Right lobe of liver (tissue), 6 donors: ENCODE measurements around the gene MRPS26. TPM values are rescaled to one million over a fixed set of nuclear protein-coding genes. Genes with fewer than 3 reads are reported as not detected.

Experiments
- ATAC-seq, 4 donors: fragments of 200-7000 bp; cut with Tn5 transposase; one replicate each; pipeline ENCODE4 v1.9.1; 2020; ENCODE audit warnings: mild to moderate bottlenecking in 4 of 4, moderate library complexity in 4 of 4
- DNase-seq, 3 donors: peaks; one replicate each; pipeline ENCODE4 v3.0.0-alpha.2; 2020
- H3K27ac ChIP-seq, 3 donors: fragments of 200-600 bp; one replicate each; pipeline ENCODE4 v1.8.0; 2022
- H3K27me3 ChIP-seq, 2 donors: fragments of 200-600 bp; one replicate each; pipeline ENCODE4 v1.8.0; 2022
- H3K36me3 ChIP-seq, 4 donors: fragments of 200-600 bp; sonication (generic) in 1 of 4; one replicate each; pipeline versions ENCODE4 v1.5.1 to v1.8.0; 2017 to 2022; ENCODE audit warnings: control low read depth in 1 of 4
- H3K4me1 ChIP-seq, 4 donors: fragments of 200-600 bp; sonication (generic) in 1 of 4; one replicate each; pipeline versions ENCODE4 v1.5.1 to v1.8.0; 2017 to 2022; ENCODE audit warnings: control low read depth in 1 of 4
- H3K4me3 ChIP-seq, 3 donors: fragments of 200-600 bp; one replicate each; pipeline ENCODE4 v1.8.0; 2022
- H3K9me3 ChIP-seq, 4 donors: fragments of 200-600 bp; sonication (generic) in 1 of 4; one replicate each; pipeline versions ENCODE4 v1.5.1 to v1.8.0; 2017 to 2022; ENCODE audit warnings: control low read depth in 1 of 4
- CTCF ChIP-seq, 4 donors: fragments of 200-600 bp in 3 of 4; fragments of 450-650 bp in 1 of 4; IDR thresholded peaks; one replicate each; pipeline versions ENCODE4 v1.5.1 to v1.8.0; 2016 to 2022; ENCODE audit warnings: antibody characterized with exemption in 4 of 4, mild to moderate bottlenecking in 2 of 4
- POLR2A ChIP-seq: fragments of 450-650 bp; IDR thresholded peaks from one replicate; pipeline ENCODE4 v1.6.1; 2017; ENCODE audit warnings: antibody characterized with exemption, mild to moderate bottlenecking
- WGBS: methylation state at CpG from one replicate; pipeline ENCODE4 v1.1.6; 2018; ENCODE audit warnings: low coverage, low lambda C conversion rate; ENCODE audit not compliant: insufficient coverage; ENCODE audit errors: missing lambda C conversion rate; 5-methylcytosine and 5-hydroxymethylcytosine counted together
- intact Hi-C, 2 donors: fragments of 100-400 bp; cut with DNase I; formaldehyde crosslinking; loops; one replicate each; pipeline versions ENCODE4 v1.11.2 to v1.14.1; 2022
- total RNA-seq, 6 experiments: library from RNA; depleted of rRNA in 2 of 6; stranded (reverse); fragments of >200 nt in 2 of 6; fragmentation: NEBNext Ultra II Directional in 3 of 6; extraction: Animal tissue kit (Norgen Biotek cat#: 25700) in 3 of 6; gene quantifications; one replicate each; pipeline versions ENCODE4 v1.1.0 to v1.2.4, GENCODE V29; 2016 to 2023
- donor health status: DM: no; HTN: yes; CAD: no.
- donor health status: DM: no; HTN: no; CAD: no.
- donor health status: DM: no; HTN: no; CAD: no.
- donor health status: DM: no; HTN: yes; CAD: no.
- donor health status: DM: no; HTN: yes; CAD: no.

Gene MRPS26
- total RNA-seq, 6 experiments from 2014 or later, result 27.8 to 59.1 (median 38.0) TPM

GRCh38 chr20:3085571-3086072 lies 39.8 kb downstream of the MRPS26 start:
- H3K27ac ChIP-seq, result no peak overlapping the region
- no peaks in the 10 kb centered on the region for H3K27me3 ChIP-seq
- DNase-seq, result no peak
- ATAC-seq, result no peak
- H3K4me1 ChIP-seq, result peaks cover 0 to 20% (median 4%) of the 10 kb centered on the region in 4 donors
- WGBS, result 100% methylated on average over 2 of the region's 8 CpGs
- intact Hi-C loops, result no loop called here
- TF ChIP-seq CTCF (IDR thresholded peaks at IDR 0.05) (no peak), POLR2A (no peak)
- H3K9me3 ChIP-seq, result no peaks in the 10 kb centered on the region
- H3K36me3 ChIP-seq, result no peaks in the 10 kb centered on the region
- H3K4me3 ChIP-seq, result no peak overlapping the region

DNA sequence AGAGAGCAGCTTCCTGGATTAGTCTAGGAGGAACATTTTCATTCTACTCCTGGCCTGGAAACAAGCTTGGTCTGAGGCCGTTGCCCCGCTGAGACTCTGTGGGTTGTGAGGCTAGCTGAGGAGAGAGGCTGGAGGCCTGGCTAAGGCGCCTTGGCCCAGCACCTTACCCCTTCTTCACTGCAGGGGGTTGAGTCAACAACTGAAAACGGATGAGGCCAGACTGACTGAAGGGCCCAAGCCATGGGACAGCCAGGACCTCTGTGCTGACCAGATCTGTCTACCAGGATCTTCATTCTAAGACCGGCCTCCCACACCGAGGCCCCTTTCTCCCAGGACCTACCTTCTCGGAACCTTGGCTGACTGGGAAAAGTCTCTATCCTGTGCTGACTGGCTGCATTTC lies 42.2 kb downstream of the MRPS26 start:
- ATAC-seq (no peak), DNase-seq (no peak)
- H3K4me3 ChIP-seq, result no peak overlapping the region
- H3K9me3 ChIP-seq, result no peaks in the 10 kb centered on the region
- H3K36me3 ChIP-seq, result no peaks in the 10 kb centered on the region
- intact Hi-C loops, result no loop called here
- TF ChIP-seq POLR2A (no peak), CTCF (IDR thresholded peaks at IDR 0.05) (no peak)
- peaks cover 0 to 4% (median 0%) of the 10 kb centered on the region in 4 donors for H3K4me1 ChIP-seq
- no CpG with 5 or more reads among the region's 7 CpGs for WGBS
- H3K27me3 ChIP-seq, result no peaks in the 10 kb centered on the region
- H3K27ac ChIP-seq, result no peak overlapping the region

DNA sequence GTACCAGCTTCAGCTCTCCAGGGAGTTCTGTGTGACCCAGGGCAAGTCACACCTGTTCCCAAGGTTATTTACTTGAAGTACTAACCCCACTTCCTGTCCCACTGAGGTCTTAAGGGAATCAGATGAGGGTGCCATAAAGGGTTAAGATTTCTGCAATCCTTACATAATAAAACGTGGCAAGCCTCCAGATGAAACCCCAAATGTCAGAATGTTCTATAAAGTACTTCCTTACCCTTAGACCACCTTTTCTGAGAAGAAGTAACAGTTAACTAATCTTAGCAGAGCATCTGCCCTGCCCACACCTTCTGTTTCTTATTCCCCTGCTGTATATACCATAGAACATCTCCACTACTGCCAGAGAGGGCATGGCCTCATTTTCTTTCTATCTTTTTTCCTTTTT lies 44.7 kb downstream of the MRPS26 start:
- ATAC-seq (no peak), DNase-seq (no peak)
- intact Hi-C loops, result no loop called here
- no peaks in the 10 kb centered on the region for H3K9me3 ChIP-seq
- H3K36me3 ChIP-seq, result no peaks in the 10 kb centered on the region
- 0% methylated on average over 1 of the region's 1 CpG for WGBS
- no peak for TF ChIP-seq POLR2A
- TF ChIP-seq CTCF (IDR thresholded peaks at IDR 0.05), result no peak
- H3K27ac ChIP-seq, result no peak overlapping the region
- no peaks in the 10 kb centered on the region for H3K4me1 ChIP-seq
- no peak overlapping the region for H3K4me3 ChIP-seq
- no peaks in the 10 kb centered on the region for H3K27me3 ChIP-seq

DNA sequence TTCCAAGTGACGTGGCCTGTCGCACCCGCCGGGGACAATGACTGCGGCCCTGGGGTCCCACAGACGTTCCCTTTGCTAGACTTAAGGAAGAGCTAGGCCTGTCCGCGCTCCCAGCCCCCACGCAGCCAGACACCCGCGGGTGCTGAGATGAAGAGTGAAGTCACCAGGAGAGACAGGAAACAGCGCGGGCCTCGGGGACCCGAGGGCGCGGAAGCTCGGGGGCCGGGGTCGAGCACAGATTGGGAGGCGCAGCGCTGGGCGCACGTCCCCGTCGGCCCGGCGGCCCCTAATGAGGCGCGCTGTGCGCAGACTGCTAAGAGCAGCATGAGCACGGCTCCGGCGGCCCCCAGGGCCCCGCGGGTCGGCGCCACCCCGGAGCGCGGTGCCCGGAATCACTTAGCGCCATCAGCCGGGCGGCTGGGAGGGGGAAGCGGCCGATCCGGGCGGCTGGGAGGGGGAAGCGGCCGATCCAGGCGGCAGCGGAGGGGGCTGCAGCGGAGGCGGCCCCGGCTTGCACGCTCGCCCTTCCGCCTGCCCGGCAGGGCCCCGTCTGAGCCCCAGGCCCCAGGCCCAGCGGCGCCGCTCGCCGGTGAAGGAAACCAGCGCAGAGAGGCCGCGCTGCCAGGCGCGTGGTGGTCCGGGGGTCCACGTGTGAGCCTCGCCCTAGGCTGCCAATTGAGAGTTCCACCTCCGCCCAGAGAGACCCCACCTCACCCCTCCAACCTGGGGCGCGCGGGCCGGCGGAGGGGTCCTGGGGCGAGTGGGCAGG lies 46.9 kb downstream of the MRPS26 start:
- TF ChIP-seq CTCF (IDR thresholded peaks at IDR 0.05) (no peak), POLR2A (no peak)
- intact Hi-C loops, result no loop called here
- WGBS, result 31% methylated on average over 13 of the region's 81 CpGs
- H3K4me3 ChIP-seq, result peak overlapping the region in 2 of 3 donors; percentile 14 to 23
- DNase-seq (no peak), ATAC-seq (peak in 3 of 4 donors; percentile 39 to 50 (median 47))
- no peak overlapping the region for H3K27ac ChIP-seq
- no peaks in the 10 kb centered on the region for H3K4me1 ChIP-seq
- no peaks in the 10 kb centered on the region for H3K9me3 ChIP-seq
- H3K27me3 ChIP-seq, result no peaks in the 10 kb centered on the region
- H3K36me3 ChIP-seq, result no peaks in the 10 kb centered on the region
